ENCODE results near the gene HERPUD1. TPM values are rescaled to one million over a fixed set of nuclear protein-coding genes. Genes with fewer than 3 reads are reported as not detected.
"Not testable (repeated sequence)": the region's sequence is repeated elsewhere in the genome, so short reads cannot be mapped to it uniquely, and the experiment has no call there.

The HERPUD1 gene
- total RNA-seq, 1 experiment from 2014 or later: 30.8 TPM

DNA sequence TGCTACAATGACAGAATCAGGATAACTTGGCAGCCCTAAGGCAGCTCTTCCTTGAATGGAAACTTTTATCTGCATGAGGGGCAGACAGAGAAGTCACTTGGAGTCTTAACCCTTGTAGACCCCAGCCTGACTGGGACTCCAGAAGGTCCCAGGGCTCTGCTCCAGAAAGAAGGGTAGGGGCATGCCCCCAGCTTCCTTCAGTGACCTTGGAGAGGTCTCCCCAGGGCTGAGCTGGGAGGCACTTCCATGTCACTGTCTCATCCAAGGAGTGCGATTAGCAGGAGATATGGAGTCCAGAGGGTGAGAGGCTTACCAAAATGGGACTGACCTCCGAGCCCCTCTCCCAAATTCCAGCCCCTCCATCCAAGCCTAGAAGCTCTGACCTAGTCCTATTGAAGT, 54.0 kb downstream of the HERPUD1 start:
- H3K4me3 Mint-ChIP-seq: no peak overlapping the region
- ChIA-PET CTCF (interaction anchor here (1.9 kb wide), 1 partner anchor 60 kb away, joined by 6 read pairs; no protein-coding TSS in a partner anchor), POLR2A (no interaction called here)
- no peak overlapping the region for H3K27ac Mint-ChIP-seq
- no peaks in the 10 kb centered on the region for H3K36me3 Mint-ChIP-seq
- H3K4me1 Mint-ChIP-seq: peaks cover 27% of the 10 kb centered on the region
- ATAC-seq (no peak), DNase-seq (ENCODE audit: low spot score) (no peak)
- no peak for TF ChIP-seq NR1H2 (CRISPR knock-in tag; IDR thresholded peaks at IDR 0.05)
- TF ChIP-seq USF1 (CRISPR knock-in tag; IDR thresholded peaks at IDR 0.05): no peak
- TF ChIP-seq CREM (CRISPR knock-in tag; IDR thresholded peaks at IDR 0.05): no peak
- no peak for TF ChIP-seq OVOL2 (CRISPR knock-in tag; IDR thresholded peaks at IDR 0.05; ENCODE audit: borderline replicate concordance)
- TF ChIP-seq ATF2 (CRISPR knock-in tag; IDR thresholded peaks at IDR 0.05; ENCODE audit: borderline replicate concordance, low read depth): no peak
- no peak for TF ChIP-seq NFATC4 (CRISPR knock-in tag; IDR thresholded peaks at IDR 0.05)
- TF ChIP-seq, protein P1, sequence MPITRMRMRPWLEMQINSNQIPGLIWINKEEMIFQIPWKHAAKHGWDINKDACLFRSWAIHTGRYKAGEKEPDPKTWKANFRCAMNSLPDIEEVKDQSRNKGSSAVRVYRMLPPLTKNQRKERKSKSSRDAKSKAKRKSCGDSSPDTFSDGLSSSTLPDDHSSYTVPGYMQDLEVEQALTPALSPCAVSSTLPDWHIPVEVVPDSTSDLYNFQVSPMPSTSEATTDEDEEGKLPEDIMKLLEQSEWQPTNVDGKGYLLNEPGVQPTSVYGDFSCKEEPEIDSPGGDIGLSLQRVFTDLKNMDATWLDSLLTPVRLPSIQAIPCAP (CRISPR knock-in tag; IDR thresholded peaks at IDR 0.05): no peak
- H3K9me3 Mint-ChIP-seq: no peaks in the 10 kb centered on the region
- peaks cover 38% of the 10 kb centered on the region for H3K27me3 Mint-ChIP-seq (ENCODE audit: low read depth)

DNA sequence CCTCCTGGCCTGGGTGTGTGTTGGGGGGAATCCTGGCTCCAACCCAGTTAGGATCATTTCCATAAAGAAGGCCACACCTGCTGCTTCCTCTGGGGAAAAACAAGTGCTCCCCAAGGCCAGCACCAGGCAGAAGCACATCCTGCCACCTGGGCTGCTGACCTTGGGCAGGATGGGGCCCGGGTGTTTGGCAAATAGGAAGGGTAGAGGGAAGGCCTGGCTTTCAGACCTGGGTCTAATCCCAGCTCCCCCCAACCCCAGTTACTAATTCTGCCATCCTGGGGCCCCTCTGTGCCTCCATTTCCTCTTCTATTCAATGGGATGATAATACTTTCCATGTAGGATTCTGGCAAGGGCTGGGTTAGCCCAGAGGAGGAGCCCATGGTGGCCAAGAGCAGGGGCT, 54.4 kb downstream of the HERPUD1 start:
- ATAC-seq: no peak
- peaks cover 40% of the 10 kb centered on the region for H3K27me3 Mint-ChIP-seq (ENCODE audit: low read depth)

GRCh38 chr16:56986908-56987307, 55.0 kb downstream of the HERPUD1 start:
- peaks cover 44% of the 10 kb centered on the region for H3K27me3 Mint-ChIP-seq (ENCODE audit: low read depth)
- CTCF ChIA-PET; H3K4me3 Mint-ChIP-seq; H3K27ac Mint-ChIP-seq; DNase-seq (ENCODE audit: low spot score); H3K9me3 Mint-ChIP-seq; H3K36me3 Mint-ChIP-seq; POLR2A ChIA-PET; ATAC-seq: not testable (repeated sequence)
- peaks cover 26% of the 10 kb centered on the region for H3K4me1 Mint-ChIP-seq

More for the DNA sequence above, 54.4 kb downstream of the HERPUD1 start:
- Mint-ChIP-seq H3K36me3 (no peaks in the 10 kb centered on the region), H3K4me3 (no peak overlapping the region), H3K27ac (no peak overlapping the region), H3K9me3 (no peaks in the 10 kb centered on the region), H3K4me1 (peaks cover 23% of the 10 kb centered on the region)
- CTCF ChIA-PET: interaction anchor here (1.9 kb wide), 1 partner anchor 59 kb away, joined by 6 read pairs; no protein-coding TSS in a partner anchor
- POLR2A ChIA-PET: no interaction called here
- no peak for DNase-seq (ENCODE audit: low spot score)
- no peak for TF ChIP-seq MAX (CRISPR knock-in tag; IDR thresholded peaks at IDR 0.05)
- no peak for TF ChIP-seq NFATC4 (CRISPR knock-in tag; IDR thresholded peaks at IDR 0.05)
- TF ChIP-seq ATF2 (CRISPR knock-in tag; IDR thresholded peaks at IDR 0.05; ENCODE audit: borderline replicate concordance, low read depth): no peak
- TF ChIP-seq HMGA2 (CRISPR knock-in tag; IDR thresholded peaks at IDR 0.05): no peak
- no peak for TF ChIP-seq ZNF138 (CRISPR knock-in tag; conservative IDR thresholded peaks at IDR 0.05)
- TF ChIP-seq SP1 (CRISPR knock-in tag; conservative IDR thresholded peaks at IDR 0.05): no peak
- no peak for TF ChIP-seq ZNF263 (CRISPR knock-in tag; IDR thresholded peaks at IDR 0.05; ENCODE audit: low read depth)
- TF ChIP-seq ESRRA (CRISPR knock-in tag; IDR thresholded peaks at IDR 0.05; ENCODE audit: borderline replicate concordance): no peak
- no peak for TF ChIP-seq TEAD1 (CRISPR knock-in tag; IDR thresholded peaks at IDR 0.05)

GRCh38 chr16:56987692-56988091, 55.8 kb downstream of the HERPUD1 start:
- no peak for DNase-seq (ENCODE audit: low spot score)
- peaks cover 44% of the 10 kb centered on the region for H3K27me3 Mint-ChIP-seq (ENCODE audit: low read depth)
- POLR2A ChIA-PET: no interaction called here
- H3K4me1 Mint-ChIP-seq: peaks cover 28% of the 10 kb centered on the region
- CTCF ChIA-PET: no interaction called here
- H3K36me3 Mint-ChIP-seq: no peaks in the 10 kb centered on the region
- TF ChIP-seq NR2C2 (CRISPR knock-in tag; IDR thresholded peaks at IDR 0.05) (no peak), CREM (CRISPR knock-in tag; IDR thresholded peaks at IDR 0.05) (no peak), EMX1 (CRISPR knock-in tag; IDR thresholded peaks at IDR 0.05) (no peak), MYBL2 (CRISPR knock-in tag; IDR thresholded peaks at IDR 0.05) (no peak), STAT6 (CRISPR knock-in tag; conservative IDR thresholded peaks at IDR 0.05; ENCODE audit: low read depth) (no peak)
- TF ChIP-seq, protein P2, sequence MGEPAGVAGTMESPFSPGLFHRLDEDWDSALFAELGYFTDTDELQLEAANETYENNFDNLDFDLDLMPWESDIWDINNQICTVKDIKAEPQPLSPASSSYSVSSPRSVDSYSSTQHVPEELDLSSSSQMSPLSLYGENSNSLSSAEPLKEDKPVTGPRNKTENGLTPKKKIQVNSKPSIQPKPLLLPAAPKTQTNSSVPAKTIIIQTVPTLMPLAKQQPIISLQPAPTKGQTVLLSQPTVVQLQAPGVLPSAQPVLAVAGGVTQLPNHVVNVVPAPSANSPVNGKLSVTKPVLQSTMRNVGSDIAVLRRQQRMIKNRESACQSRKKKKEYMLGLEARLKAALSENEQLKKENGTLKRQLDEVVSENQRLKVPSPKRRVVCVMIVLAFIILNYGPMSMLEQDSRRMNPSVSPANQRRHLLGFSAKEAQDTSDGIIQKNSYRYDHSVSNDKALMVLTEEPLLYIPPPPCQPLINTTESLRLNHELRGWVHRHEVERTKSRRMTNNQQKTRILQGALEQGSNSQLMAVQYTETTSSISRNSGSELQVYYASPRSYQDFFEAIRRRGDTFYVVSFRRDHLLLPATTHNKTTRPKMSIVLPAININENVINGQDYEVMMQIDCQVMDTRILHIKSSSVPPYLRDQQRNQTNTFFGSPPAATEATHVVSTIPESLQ (CRISPR knock-in tag; IDR thresholded peaks at IDR 0.05): no peak
- TF ChIP-seq, protein P1 (CRISPR knock-in tag; IDR thresholded peaks at IDR 0.05): no peak
- ATAC-seq: no peak
- no peaks in the 10 kb centered on the region for H3K9me3 Mint-ChIP-seq
- H3K27ac Mint-ChIP-seq: no peak overlapping the region
- no peak overlapping the region for H3K4me3 Mint-ChIP-seq

Measured in WTC11 (cell line).